Activated naive CD8-positive, alpha-beta T cell treated with anti-CD3 and anti-CD28 coated beads, Interleukin-2, amount 50 U/mL, for 24 hours (primary cell): Measurements from ENCODE around the gene PTPRN2.

Source experiments
- ATAC-seq: fragments of 150-1000 bp; cut with Tn5 transposase; one replicate; pipeline ENCODE4 v1.10.0; 2021
- DNase-seq: peaks from one replicate; pipeline ENCODE4 v3.0.0; 2021
- H3K27ac Mint-ChIP-seq: one replicate; pipeline ENCODE4 v1.8.0; 2021; ENCODE audit warnings: mild to moderate bottlenecking, mixed read lengths
- H3K27me3 Mint-ChIP-seq: one replicate; pipeline ENCODE4 v1.8.0; 2021; ENCODE audit warnings: mixed read lengths
- H3K36me3 Mint-ChIP-seq: one replicate; pipeline ENCODE4 v1.8.0; 2021; ENCODE audit warnings: low read depth, mixed read lengths
- H3K4me1 Mint-ChIP-seq: one replicate; pipeline ENCODE4 v1.8.0; 2021; ENCODE audit warnings: mixed read lengths
- H3K4me3 Mint-ChIP-seq: one replicate; pipeline ENCODE4 v1.8.0; 2021; ENCODE audit warnings: mild to moderate bottlenecking, moderate library complexity, mixed read lengths
- H3K9me3 Mint-ChIP-seq: one replicate; pipeline ENCODE4 v1.8.0; 2021; ENCODE audit warnings: mixed read lengths

The PTPRN2 gene

GRCh38 chr7:158396301-158396905 lies 191.2 kb downstream of the PTPRN2 start:
- H3K4me1 Mint-ChIP-seq = no peaks in the 10 kb centered on the region
- H3K27me3 Mint-ChIP-seq = no peaks in the 10 kb centered on the region
- ATAC-seq = no peak
- H3K4me3 Mint-ChIP-seq = no peak overlapping the region
- H3K9me3 Mint-ChIP-seq = peaks cover 7% of the 10 kb centered on the region
- H3K36me3 Mint-ChIP-seq = no peaks in the 10 kb centered on the region
- DNase-seq = no peak
- H3K27ac Mint-ChIP-seq = no peak overlapping the region

GRCh38 chr7:158395780-158396278 lies 191.8 kb downstream of the PTPRN2 start:
- Mint-ChIP-seq H3K27me3 (no peaks in the 10 kb centered on the region), H3K27ac (no peak overlapping the region), H3K36me3 (no peaks in the 10 kb centered on the region), H3K4me3 (no peak overlapping the region), H3K4me1 (no peaks in the 10 kb centered on the region), H3K9me3 (peaks cover 7% of the 10 kb centered on the region)
- DNase-seq (no peak), ATAC-seq (peak; percentile 31)

- Mint-ChIP-seq H3K4me1 (no peaks in the 10 kb centered on the region), H3K9me3 (peaks cover 7% of the 10 kb centered on the region)
Observed at GRCh38 chr7:158395349-158395748, 192.3 kb downstream of the PTPRN2 start.

GRCh38 chr7:158394936-158395335 lies 192.7 kb downstream of the PTPRN2 start:
- DNase-seq (peak; percentile 56), ATAC-seq (no peak)
- Mint-ChIP-seq H3K27ac (no peak overlapping the region), H3K9me3 (peaks cover 7% of the 10 kb centered on the region), H3K27me3 (no peaks in the 10 kb centered on the region), H3K4me1 (no peaks in the 10 kb centered on the region), H3K4me3 (no peak overlapping the region), H3K36me3 (no peaks in the 10 kb centered on the region)

More at GRCh38 chr7:158395349-158395748, 192.3 kb downstream of the PTPRN2 start:
- ATAC-seq (no peak), DNase-seq (no peak)
- no peaks in the 10 kb centered on the region for H3K36me3 Mint-ChIP-seq
- no peak overlapping the region for H3K27ac Mint-ChIP-seq
- H3K27me3 Mint-ChIP-seq = no peaks in the 10 kb centered on the region
- H3K4me3 Mint-ChIP-seq = no peak overlapping the region

GRCh38 chr7:158393926-158394625 lies 193.5 kb downstream of the PTPRN2 start:
- peaks cover 7% of the 10 kb centered on the region for H3K9me3 Mint-ChIP-seq
- no peaks in the 10 kb centered on the region for H3K36me3 Mint-ChIP-seq
- H3K27ac Mint-ChIP-seq = no peak overlapping the region
- H3K4me3 Mint-ChIP-seq = no peak overlapping the region
- no peak for ATAC-seq
- DNase-seq = no peak
- H3K27me3 Mint-ChIP-seq = no peaks in the 10 kb centered on the region
- no peaks in the 10 kb centered on the region for H3K4me1 Mint-ChIP-seq

GRCh38 chr7:158392251-158392650 lies 195.4 kb downstream of the PTPRN2 start:
- no peaks in the 10 kb centered on the region for H3K4me1 Mint-ChIP-seq
- peaks cover 2% of the 10 kb centered on the region for H3K27me3 Mint-ChIP-seq
- no peak for DNase-seq
- no peak overlapping the region for H3K4me3 Mint-ChIP-seq
- H3K27ac Mint-ChIP-seq = no peak overlapping the region
- H3K36me3 Mint-ChIP-seq = no peaks in the 10 kb centered on the region
- no peaks in the 10 kb centered on the region for H3K9me3 Mint-ChIP-seq
- ATAC-seq = no peak

- no peak for ATAC-seq
- peaks cover 2% of the 10 kb centered on the region for H3K27me3 Mint-ChIP-seq
- no peaks in the 10 kb centered on the region for H3K4me1 Mint-ChIP-seq
- no peak overlapping the region for H3K4me3 Mint-ChIP-seq
- DNase-seq = no peak
- H3K9me3 Mint-ChIP-seq = no peaks in the 10 kb centered on the region
- no peak overlapping the region for H3K27ac Mint-ChIP-seq
- no peaks in the 10 kb centered on the region for H3K36me3 Mint-ChIP-seq
Observed at GRCh38 chr7:158391541-158391940, 196.1 kb downstream of the PTPRN2 start.

GRCh38 chr7:158391141-158391540 lies 196.5 kb downstream of the PTPRN2 start:
- Mint-ChIP-seq H3K9me3 (no peaks in the 10 kb centered on the region), H3K27ac (no peak overlapping the region), H3K36me3 (no peaks in the 10 kb centered on the region), H3K4me3 (no peak overlapping the region), H3K4me1 (no peaks in the 10 kb centered on the region), H3K27me3 (peaks cover 2% of the 10 kb centered on the region)
- ATAC-seq = no peak
- DNase-seq = no peak

- Mint-ChIP-seq H3K36me3 (no peaks in the 10 kb centered on the region), H3K27ac (no peak overlapping the region), H3K4me3 (no peak overlapping the region), H3K4me1 (no peaks in the 10 kb centered on the region), H3K27me3 (peaks cover 2% of the 10 kb centered on the region), H3K9me3 (no peaks in the 10 kb centered on the region)
- ATAC-seq (no peak), DNase-seq (no peak)
Observed at GRCh38 chr7:158390460-158390859, 197.2 kb downstream of the PTPRN2 start.

- H3K27me3 Mint-ChIP-seq = peaks cover 2% of the 10 kb centered on the region
- H3K36me3 Mint-ChIP-seq = no peaks in the 10 kb centered on the region
- no peak for DNase-seq
- no peak overlapping the region for H3K4me3 Mint-ChIP-seq
- ATAC-seq = no peak
- H3K4me1 Mint-ChIP-seq = no peaks in the 10 kb centered on the region
- no peak overlapping the region for H3K27ac Mint-ChIP-seq
- no peaks in the 10 kb centered on the region for H3K9me3 Mint-ChIP-seq
Observed at GRCh38 chr7:158389514-158390425, 197.9 kb downstream of the PTPRN2 start.

- H3K4me3 Mint-ChIP-seq = no peak overlapping the region
- no peak for ATAC-seq
- no peaks in the 10 kb centered on the region for H3K36me3 Mint-ChIP-seq
- H3K4me1 Mint-ChIP-seq = no peaks in the 10 kb centered on the region
- no peaks in the 10 kb centered on the region for H3K9me3 Mint-ChIP-seq
- DNase-seq = no peak
- H3K27ac Mint-ChIP-seq = no peak overlapping the region
- H3K27me3 Mint-ChIP-seq = peaks cover 3% of the 10 kb centered on the region
Observed at GRCh38 chr7:158388928-158389327, 198.7 kb downstream of the PTPRN2 start.

- Mint-ChIP-seq H3K36me3 (no peaks in the 10 kb centered on the region), H3K27ac (no peak overlapping the region), H3K4me1 (no peaks in the 10 kb centered on the region), H3K9me3 (no peaks in the 10 kb centered on the region), H3K4me3 (no peak overlapping the region), H3K27me3 (peaks cover 3% of the 10 kb centered on the region)
- DNase-seq (no peak), ATAC-seq (no peak)
Observed at GRCh38 chr7:158388072-158388471, 199.6 kb downstream of the PTPRN2 start.

GRCh38 chr7:158387546-158387891 lies 200.1 kb downstream of the PTPRN2 start:
- DNase-seq (no peak), ATAC-seq (no peak)
- no peaks in the 10 kb centered on the region for H3K36me3 Mint-ChIP-seq
- no peaks in the 10 kb centered on the region for H3K9me3 Mint-ChIP-seq
- peaks cover 3% of the 10 kb centered on the region for H3K27me3 Mint-ChIP-seq
- H3K4me3 Mint-ChIP-seq = no peak overlapping the region
- H3K4me1 Mint-ChIP-seq = no peaks in the 10 kb centered on the region
- no peak overlapping the region for H3K27ac Mint-ChIP-seq

- H3K27ac Mint-ChIP-seq = no peak overlapping the region
- DNase-seq = no peak
Observed at GRCh38 chr7:158386866-158387545, 200.6 kb downstream of the PTPRN2 start.

More at GRCh38 chr7:158386866-158387545, 200.6 kb downstream of the PTPRN2 start:
- Mint-ChIP-seq H3K27me3 (peaks cover 3% of the 10 kb centered on the region), H3K9me3 (no peaks in the 10 kb centered on the region), H3K36me3 (no peaks in the 10 kb centered on the region), H3K4me1 (no peaks in the 10 kb centered on the region), H3K4me3 (no peak overlapping the region)
- no peak for ATAC-seq
